K562 (cell line): ENCODE results near the gene BANP. TPM values are rescaled to one million over a fixed set of nuclear protein-coding genes. Genes with fewer than 3 reads are reported as not detected.

Source experiments
- BRF2 ChIP-seq: IDR thresholded peaks from 3 replicates; pipeline ENCODE4 v1.6.1; 2011; ENCODE audit warnings: borderline replicate concordance, mild to moderate bottlenecking; ENCODE audit not compliant: insufficient read length, insufficient read depth
- FUS ChIP-seq: fragments of 200-400 bp; formaldehyde crosslinking; optimal IDR thresholded peaks from 2 replicates; pipeline ENCODE3; 2017; ENCODE audit warnings: low read depth, low read length
- GABPA ChIP-seq: fragments of 200-800 bp; sonication (Bioruptor generic); conservative IDR thresholded peaks from 2 replicates; pipeline ENCODE4 v1.6.1; 2016; ENCODE audit warnings: low read depth, missing genetic modification characterization, missing compliant biosample characterization
- GABPB1 ChIP-seq: sonication (generic); formaldehyde crosslinking; IDR thresholded peaks from 2 replicates; pipeline ENCODE4 v1.8.0; 2022; ENCODE audit warnings: mild to moderate bottlenecking, missing genetic modification reagents
- HMBOX1 ChIP-seq: sonication (generic); IDR thresholded peaks from 2 replicates; pipeline ENCODE4 v1.6.1; 2016
- HNRNPH1 ChIP-seq: fragments of 200-400 bp; formaldehyde crosslinking; optimal IDR thresholded peaks from 2 replicates; pipeline ENCODE3; 2017; ENCODE audit warnings: low read depth, mild to moderate bottlenecking, low read length, moderate library complexity
- KLF1 ChIP-seq: fragments of 450-650 bp; IDR thresholded peaks from 2 replicates; pipeline ENCODE4 v1.6.1; 2016; ENCODE audit warnings: missing genetic modification characterization, missing compliant biosample characterization
- MTA3 ChIP-seq: fragments of 450-650 bp; formaldehyde crosslinking; IDR thresholded peaks from 2 replicates; pipeline ENCODE4 v1.6.1; 2017; ENCODE audit warnings: mild to moderate bottlenecking, borderline replicate concordance
- NFIX ChIP-seq: fragments of 250-450 bp; sonication (Bioruptor Pico); IDR thresholded peaks from 2 replicates; pipeline ENCODE4 v1.4.0; 2020; ENCODE audit warnings: low read depth, mild to moderate bottlenecking, moderate library complexity
- NFXL1 ChIP-seq: fragments of 450-650 bp; formaldehyde crosslinking; IDR thresholded peaks from 2 replicates; pipeline ENCODE4 v1.4.0; 2021; ENCODE audit warnings: mild to moderate bottlenecking
- NR2C2 ChIP-seq, 2 experiments: fragments of 200-800 bp in 1 of 2; sonication (Bioruptor generic) in 1 of 2; sonication (generic) in 1 of 2; formaldehyde crosslinking in 1 of 2; IDR thresholded peaks; 2 replicates each; pipeline versions ENCODE4 v1.6.1 to v1.8.0; 2016 to 2022; ENCODE audit warnings: mild to moderate bottlenecking in 1 of 2, missing compliant biosample characterization in 1 of 2, missing genetic modification characterization in 1 of 2, missing genetic modification reagents in 1 of 2
- NR4A1 ChIP-seq, 2 experiments: fragments of 250-450 bp in 1 of 2; fragments of 450-650 bp in 1 of 2; sonication (Bioruptor Pico) in 1 of 2; IDR thresholded peaks; 2 replicates each; pipeline versions ENCODE4 v1.4.0 to v1.6.1; 2016 to 2020; ENCODE audit warnings: mild to moderate bottlenecking in 2 of 2, missing compliant biosample characterization in 1 of 2, missing genetic modification characterization in 1 of 2, moderate library complexity in 1 of 2
- POLR3G ChIP-seq: IDR thresholded peaks from 2 replicates; pipeline ENCODE4 v1.6.1; 2011; ENCODE audit not compliant: insufficient read length, insufficient replicate concordance; ENCODE audit errors: extremely low read depth
- PREB ChIP-seq: sonication (generic); formaldehyde crosslinking; IDR thresholded peaks from 2 replicates; pipeline ENCODE4 v1.8.1; 2023; ENCODE audit warnings: mild to moderate bottlenecking, missing genetic modification reagents
- RBM34 ChIP-seq: fragments of 200-400 bp; formaldehyde crosslinking; IDR thresholded peaks from 2 replicates; pipeline ENCODE4 v1.6.1; 2018; ENCODE audit warnings: low read length, borderline replicate concordance; ENCODE audit not compliant: insufficient read depth
- SLC30A9 ChIP-seq: fragments of 250-450 bp; sonication (Bioruptor Pico); IDR thresholded peaks from 2 replicates; pipeline ENCODE4 v1.8.0; 2022; ENCODE audit warnings: mild to moderate bottlenecking, moderate library complexity
- SMARCA4 ChIP-seq: fragments of 450-650 bp; IDR thresholded peaks from 2 replicates; pipeline ENCODE4 v1.6.1; 2016
- TEAD4 ChIP-seq, 2 experiments: sonication (generic) in 1 of 2; formaldehyde crosslinking in 1 of 2; IDR thresholded peaks; 2 replicates each; pipeline versions ENCODE4 v1.6.1 to v1.8.0; 2012 to 2022; ENCODE audit warnings: borderline replicate concordance in 1 of 2, inconsistent platforms in 1 of 2, low read length in 1 of 2, mild to moderate bottlenecking in 1 of 2, missing genetic modification reagents in 1 of 2
- TFAP4 ChIP-seq: sonication (generic); formaldehyde crosslinking; IDR thresholded peaks from 2 replicates; pipeline ENCODE4 v1.8.0; 2022; ENCODE audit warnings: missing genetic modification reagents, mild to moderate bottlenecking, moderate library complexity, borderline replicate concordance
- ZNF316 ChIP-seq: fragments of 450-650 bp; IDR thresholded peaks from 2 replicates; pipeline ENCODE4 v1.6.1; 2016
- ZNF507 ChIP-seq: conservative IDR thresholded peaks from 2 replicates; pipeline ENCODE4 v1.6.1; 2017; ENCODE audit warnings: missing genetic modification characterization, missing compliant biosample characterization
- ZNF551 ChIP-seq: fragments of 250-450 bp; sonication (Bioruptor Pico); IDR thresholded peaks from 2 replicates; pipeline ENCODE4 v1.5.0; 2021; ENCODE audit warnings: mild to moderate bottlenecking, moderate library complexity
- ZNF695 ChIP-seq: fragments of 450-650 bp; formaldehyde crosslinking; IDR thresholded peaks from 2 replicates; pipeline ENCODE4 v1.4.0; 2020; ENCODE audit warnings: mild to moderate bottlenecking, moderate library complexity
- ZNF778 ChIP-seq: fragments of 450-650 bp; formaldehyde crosslinking; IDR thresholded peaks from 2 replicates; pipeline ENCODE4 v1.4.0; 2020; ENCODE audit warnings: mild to moderate bottlenecking, moderate library complexity
- polyA plus RNA-seq, 8 experiments: library from polyadenylated mRNA; depleted of rRNA in 4 of 8; stranded (reverse) in 5 of 8; unstranded in 3 of 8; fragments of >200 nt; fragmentation: Nextera tagmentation in 2 of 8; fragmentation: Illumina TruSeq in 1 of 8; extraction: Ambion mirVana in 2 of 8; extraction: Trizol in 1 of 8; gene quantifications; 2 replicates each; pipeline versions ENCODE4 v1.2.1 to v1.2.3, GENCODE V29; 2011 to 2014; ENCODE audit warnings: inconsistent platforms in 1 of 8, missing spikeins in 1 of 8
- total RNA-seq, 7 experiments: library from RNA; depleted of rRNA in 6 of 7; stranded (reverse); fragments of >200 nt in 6 of 7; fragmentation: Illumina TruSeq in 2 of 7; extraction: Trizol in 2 of 7; gene quantifications; 2 replicates each; pipeline versions ENCODE4 v1.2.1 to v1.2.3, GENCODE V29; 2011 to 2021; ENCODE audit warnings: low replicate concordance in 1 of 7

BANP gene
- total and polyA plus RNA-seq, 9 of the 15 experiments (the other 6 are each of a cell fraction or from before 2014, with no cell fraction given) = 4.6 to 22.1 (median 15.6) TPM

DNA sequence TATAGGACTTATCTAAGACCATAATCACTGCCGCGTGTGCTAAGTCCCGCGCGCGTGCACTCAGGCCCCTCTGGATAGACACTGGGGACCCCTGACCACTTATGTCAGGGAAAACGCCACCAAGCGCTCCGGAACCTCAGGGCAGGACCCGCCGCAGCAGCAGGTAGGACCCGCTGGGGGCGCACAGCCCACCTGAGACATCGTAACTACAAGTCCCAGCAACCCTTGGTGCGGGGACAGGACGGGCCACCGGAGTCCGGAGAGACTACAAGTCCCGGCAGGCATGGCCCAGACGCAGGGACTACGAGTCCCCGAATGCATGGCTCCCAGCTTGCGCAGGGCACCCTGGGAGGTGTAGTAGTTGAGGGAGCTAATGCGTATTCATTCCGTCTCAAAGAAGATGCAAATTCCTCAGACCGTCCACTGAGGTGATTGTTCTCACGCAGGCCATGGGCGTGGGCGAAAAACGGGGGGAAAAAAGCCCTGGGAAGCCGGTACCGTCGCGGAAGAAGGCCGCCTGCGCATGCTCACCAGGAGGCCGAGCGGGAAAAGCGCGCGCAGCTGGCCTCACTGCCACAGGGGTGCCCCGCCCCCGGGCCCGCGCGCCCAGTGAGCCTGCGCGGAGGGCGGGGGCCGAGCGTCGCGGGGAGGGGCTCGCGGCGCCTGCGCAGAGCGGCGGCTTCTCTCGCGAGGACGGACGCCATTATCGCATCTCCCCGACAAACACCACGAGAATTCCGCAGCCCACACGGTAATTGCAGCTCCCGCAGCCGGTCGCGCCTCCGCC is at the start of gene BANP (continued):
- TF ChIP-seq NR4A1 (CRISPR knock-in tag; IDR thresholded peaks at IDR 0.05) = no peak
- peak; percentile 89 for TF ChIP-seq NR4A1 (tag; IDR thresholded peaks at IDR 0.05)
- no peak for TF ChIP-seq POLR3G
- TF ChIP-seq ZNF551 (CRISPR knock-in tag) = no peak
- no peak for TF ChIP-seq ZNF778 (CRISPR knock-in tag)
- TF ChIP-seq NFIX (CRISPR knock-in tag) = no peak
- no peak for TF ChIP-seq ZNF316
- TF ChIP-seq MTA3 = peak; percentile 80; the same call in 1 of the 2 replicates
- peak; percentile 82 for TF ChIP-seq NR2C2 (CRISPR knock-in tag; IDR thresholded peaks at IDR 0.05)
- TF ChIP-seq NR2C2 (tag; IDR thresholded peaks at IDR 0.05) = peak; percentile 95
- TF ChIP-seq NFXL1 = 0 out of 2 replicates have a peak, but pooled peaks have one; percentile 47
- no peak for TF ChIP-seq FUS
- TF ChIP-seq TFAP4 (CRISPR knock-in tag) = peak; percentile 91
- peak; percentile 96 for TF ChIP-seq GABPB1 (CRISPR knock-in tag)
- no peak for TF ChIP-seq PREB
- peak; percentile 26; the same call in 1 of the 2 replicates for TF ChIP-seq KLF1 (tag)
- no peak for TF ChIP-seq ZNF695 (CRISPR knock-in tag)
- no peak for TF ChIP-seq HMBOX1
- TF ChIP-seq RBM34 = no peak
- no peak for TF ChIP-seq SMARCA4
- no peak for TF ChIP-seq TEAD4 (IDR thresholded peaks at IDR 0.05; ENCODE audit: low read length)
- no peak for TF ChIP-seq TEAD4 (CRISPR knock-in tag; IDR thresholded peaks at IDR 0.05; ENCODE audit: borderline replicate concordance)
- TF ChIP-seq BRF2 = no peak
- TF ChIP-seq GABPA (tag) = peak; percentile 92
- TF ChIP-seq ZNF507 (tag) = no peak
- TF ChIP-seq HNRNPH1 = no peak
- TF ChIP-seq SLC30A9 = no peak
